Calu3 (cell line): Measurements from ENCODE around the gene POU3F2. TPM values are rescaled to one million over a fixed set of nuclear protein-coding genes. Genes with fewer than 3 reads are reported as not detected.

Experiments used
- BruUV-seq: library from RNA; stranded (reverse); fragments of 400-500 nt; replicated peaks from 2 replicates; lab custom pipeline; 2021; lab: Mats Ljungman, UMichigan
- CTCF ChIA-PET: fragments of 300-600 bp; sonication (Branson Sonifier 250); formaldehyde crosslinking; loops from one replicate; lab custom pipeline; 2022; ENCODE audit warnings: antibody characterized with exemption; lab: Charles Lee
- DNase-seq: peaks from one replicate; pipeline ENCODE4 v3.0.0; 2022
- H3K27ac Mint-ChIP-seq: one replicate; pipeline ENCODE4 v1.8.0; 2022; ENCODE audit warnings: mixed read lengths; ENCODE audit not compliant: unreplicated experiment
- H3K27me3 Mint-ChIP-seq: one replicate; pipeline ENCODE4 v1.8.0; 2022; ENCODE audit warnings: mixed read lengths; ENCODE audit not compliant: unreplicated experiment
- H3K36me3 Mint-ChIP-seq: one replicate; pipeline ENCODE4 v1.8.0; 2022; ENCODE audit warnings: mild to moderate bottlenecking, moderate library complexity, mixed read lengths; ENCODE audit not compliant: insufficient read depth, unreplicated experiment
- H3K4me1 Mint-ChIP-seq: one replicate; pipeline ENCODE4 v1.8.0; 2022; ENCODE audit warnings: mild to moderate bottlenecking, low read depth, mixed read lengths; ENCODE audit not compliant: unreplicated experiment
- H3K4me3 Mint-ChIP-seq: one replicate; pipeline ENCODE4 v1.8.0; 2022; ENCODE audit warnings: mild to moderate bottlenecking, low read depth, moderate library complexity, mixed read lengths; ENCODE audit not compliant: unreplicated experiment
- H3K9me3 Mint-ChIP-seq: one replicate; pipeline ENCODE4 v1.8.0; 2022; ENCODE audit warnings: low read depth, mixed read lengths; ENCODE audit not compliant: unreplicated experiment
- CTCF ChIP-seq: fragments of 200-600 bp; IDR thresholded peaks from one replicate; pipeline ENCODE4 v1.8.0; 2022; ENCODE audit warnings: antibody characterized with exemption; ENCODE audit not compliant: unreplicated experiment
- intact Hi-C: fragments of 100-400 bp; cut with micrococcal nuclease; formaldehyde crosslinking; loops from one replicate; pipeline ENCODE4 v1.10.0; 2022; ENCODE audit not compliant: unreplicated experiment
- total RNA-seq: library from RNA; stranded (reverse); gene quantifications from 2 replicates; pipeline ENCODE4 v1.2.3, GENCODE V29; 2022

Gene POU3F2
- total RNA-seq, 1 experiment from 2014 or later = not detected

- Mint-ChIP-seq H3K27ac (no peak overlapping the region), H3K4me3 (peak overlapping the region; percentile 84), H3K36me3 (peaks cover 30% of the 10 kb centered on the region), H3K9me3 (no peaks in the 10 kb centered on the region), H3K4me1 (peaks cover 20% of the 10 kb centered on the region), H3K27me3 (peaks cover 98% of the 10 kb centered on the region)
- intact Hi-C loops = loop anchor here (5.0 kb wide), 1 partner anchor 55 kb away; no protein-coding TSS in a partner anchor
- CTCF ChIA-PET = interaction anchor here (0.8 to 1.0 kb wide), 2 partner anchors 63 to 287 kb away, joined by 3 read pairs; no protein-coding TSS in a partner anchor
- TF ChIP-seq CTCF = no peak
- DNase-seq = no peak
- BruUV-seq = no TSS peak
Observed at GRCh38 chr6:98832284-98833056, 1.9 kb upstream of the POU3F2 start.

GRCh38 chr6:98833057-98833306 lies 1.4 kb upstream of the POU3F2 start:
- Mint-ChIP-seq H3K36me3 (peaks cover 30% of the 10 kb centered on the region), H3K9me3 (no peaks in the 10 kb centered on the region), H3K27ac (no peak overlapping the region), H3K4me1 (peaks cover 20% of the 10 kb centered on the region), H3K27me3 (peaks cover 98% of the 10 kb centered on the region), H3K4me3 (peak overlapping the region; percentile 84)
- BruUV-seq = no TSS peak
- CTCF ChIA-PET = interaction anchor here (0.8 to 1.0 kb wide), 2 partner anchors 63 to 286 kb away, joined by 3 read pairs; no protein-coding TSS in a partner anchor
- intact Hi-C loops = loop anchor here (5.0 kb wide), 1 partner anchor 56 kb away; no protein-coding TSS in a partner anchor
- peak; percentile 51 for DNase-seq
- TF ChIP-seq CTCF = no peak

- intact Hi-C loops = loop anchor here (5.0 kb wide), 1 partner anchor 56 kb away; no protein-coding TSS in a partner anchor
- no TSS peak for BruUV-seq
- CTCF ChIA-PET = interaction anchor here (0.5 to 1.3 kb wide), 5 partner anchors 64 to 689 kb away, joined by 3 to 6 read pairs (median 3); no protein-coding TSS in a partner anchor
- Mint-ChIP-seq H3K9me3 (no peaks in the 10 kb centered on the region), H3K4me1 (peaks cover 20% of the 10 kb centered on the region), H3K27ac (peak overlapping the region; percentile 52), H3K36me3 (peaks cover 30% of the 10 kb centered on the region), H3K27me3 (peaks cover 98% of the 10 kb centered on the region), H3K4me3 (peak overlapping the region; percentile 84)
- DNase-seq = no peak
- no peak for TF ChIP-seq CTCF
Observed at GRCh38 chr6:98833307-98834059, 891 bp upstream of the POU3F2 start.

GRCh38 chr6:98835149-98836024 lies 1.0 kb downstream of the POU3F2 start:
- CTCF ChIA-PET = interaction anchor here (1.3 kb wide), 1 partner anchor 284 kb away, joined by 6 read pairs; no protein-coding TSS in a partner anchor
- peaks cover 30% of the 10 kb centered on the region for H3K36me3 Mint-ChIP-seq
- H3K9me3 Mint-ChIP-seq = no peaks in the 10 kb centered on the region
- H3K4me1 Mint-ChIP-seq = peaks cover 20% of the 10 kb centered on the region
- no peak for TF ChIP-seq CTCF
- intact Hi-C loops = loop anchor here (2.0 to 5.0 kb wide), 3 partner anchors 183 to 1128 kb away; no protein-coding TSS in a partner anchor
- BruUV-seq = no TSS peak
- H3K27me3 Mint-ChIP-seq = peaks cover 91% of the 10 kb centered on the region
- no peak overlapping the region for H3K27ac Mint-ChIP-seq
- peak overlapping the region; percentile 84 for H3K4me3 Mint-ChIP-seq
- no peak for DNase-seq
